H9 (cell line): ENCODE measurements around the gene EHD4. TPM values are rescaled to one million over a fixed set of nuclear protein-coding genes. Genes with fewer than 3 reads are reported as not detected.

Source experiments
- DNase-seq: peaks from one replicate; pipeline ENCODE4 v3.0.0-alpha.2; 2017
- H2AFZ ChIP-seq: one replicate; pipeline ENCODE4 v1.6.1; 2013; ENCODE audit warnings: mild to moderate bottlenecking, low read length, control low read depth, moderate library complexity
- H2AK5ac ChIP-seq: 2 replicates; pipeline ENCODE4 v1.6.1; 2013; ENCODE audit warnings: low read length, control low read depth, mixed read lengths; ENCODE audit not compliant: insufficient read length
- H2BK120ac ChIP-seq: one replicate; pipeline ENCODE4 v1.6.1; 2013; ENCODE audit warnings: low read depth, mild to moderate bottlenecking, low read length, control low read depth, inconsistent platforms; ENCODE audit not compliant: poor library complexity, severe bottlenecking
- H2BK12ac ChIP-seq: 2 replicates; pipeline ENCODE4 v1.6.1; 2013; ENCODE audit warnings: low read length, control low read depth, mixed read lengths, low read depth; ENCODE audit not compliant: insufficient read length
- H2BK15ac ChIP-seq: 2 replicates; pipeline ENCODE4 v1.6.1; 2013; ENCODE audit warnings: low read depth, low read length, control low read depth
- H2BK20ac ChIP-seq: one replicate; pipeline ENCODE4 v1.6.1; 2013; ENCODE audit warnings: low read depth, mild to moderate bottlenecking, low read length, control low read depth, inconsistent platforms; ENCODE audit not compliant: poor library complexity, severe bottlenecking
- H2BK5ac ChIP-seq: 2 replicates; pipeline ENCODE4 v1.6.1; 2013; ENCODE audit warnings: low read length, control low read depth, mixed read lengths; ENCODE audit not compliant: insufficient read length
- H3K14ac ChIP-seq: 2 replicates; pipeline ENCODE4 v1.6.1; 2013; ENCODE audit warnings: low read length, control low read depth; ENCODE audit not compliant: insufficient read depth
- H3K18ac ChIP-seq: 2 replicates; pipeline ENCODE4 v1.6.1; 2013; ENCODE audit warnings: low read depth, mild to moderate bottlenecking, mixed read lengths, low read length, control low read depth; ENCODE audit not compliant: insufficient read length
- H3K23ac ChIP-seq: 2 replicates; pipeline ENCODE4 v1.6.1; 2013; ENCODE audit warnings: low read length, control low read depth, mixed read lengths, low read depth; ENCODE audit not compliant: insufficient read length
- H3K23me2 ChIP-seq: 2 replicates; pipeline ENCODE4 v1.6.1; 2013; ENCODE audit warnings: low read depth, mild to moderate bottlenecking, mixed read lengths, low read length, control low read depth; ENCODE audit not compliant: insufficient read length, poor library complexity, severe bottlenecking
- H3K27ac ChIP-seq: 2 replicates; pipeline ENCODE4 v1.5.1; 2013; ENCODE audit warnings: low read length, control low read depth, mixed read lengths, low read depth; ENCODE audit not compliant: insufficient read length
- H3K27me3 ChIP-seq: 2 replicates; pipeline ENCODE4 v1.6.1; 2013; ENCODE audit warnings: low read length, control low read depth, inconsistent platforms; ENCODE audit not compliant: insufficient read depth
- H3K4ac ChIP-seq: 2 replicates; pipeline ENCODE4 v1.6.1; 2013; ENCODE audit warnings: low read depth, mild to moderate bottlenecking, control low read depth, inconsistent platforms, low read length, moderate library complexity
- H3K4me1 ChIP-seq: 2 replicates; pipeline ENCODE4 v1.6.1; 2013; ENCODE audit warnings: low read length, control low read depth, inconsistent platforms; ENCODE audit not compliant: insufficient read depth
- H3K4me2 ChIP-seq: 2 replicates; pipeline ENCODE4 v1.6.1; 2013; ENCODE audit warnings: low read length, control low read depth, mixed read lengths; ENCODE audit not compliant: insufficient read length, insufficient read depth
- H3K56ac ChIP-seq: 2 replicates; pipeline ENCODE4 v1.6.1; 2013; ENCODE audit warnings: low read depth, mild to moderate bottlenecking, mixed read lengths, low read length, control low read depth; ENCODE audit not compliant: insufficient read length
- H3K79me1 ChIP-seq: 2 replicates; pipeline ENCODE4 v1.6.1; 2013; ENCODE audit warnings: low read depth, mild to moderate bottlenecking, moderate library complexity, low read length, control low read depth, inconsistent platforms; ENCODE audit not compliant: insufficient read depth, poor library complexity, severe bottlenecking
- H3K79me2 ChIP-seq: 2 replicates; pipeline ENCODE4 v1.6.1; 2013; ENCODE audit warnings: low read length, control low read depth, inconsistent platforms; ENCODE audit not compliant: insufficient read depth
- H3K9ac ChIP-seq: 2 replicates; pipeline ENCODE4 v1.6.1; 2013; ENCODE audit warnings: low read length, control low read depth, mixed read lengths; ENCODE audit not compliant: insufficient read length; ENCODE audit errors: extremely low read depth
- H3K9me3 ChIP-seq: one replicate; pipeline ENCODE4 v1.6.1; 2013; ENCODE audit warnings: low read depth, low read length, inconsistent platforms; ENCODE audit not compliant: control insufficient read depth
- H3T11ph ChIP-seq: one replicate; pipeline ENCODE4 v1.6.1; 2013; ENCODE audit warnings: mild to moderate bottlenecking, low read length, control low read depth, inconsistent platforms
- H4K20me1 ChIP-seq: one replicate; pipeline ENCODE4 v1.6.1; 2013; ENCODE audit not compliant: control insufficient read depth, insufficient read length, insufficient read depth
- H4K5ac ChIP-seq: 2 replicates; pipeline ENCODE4 v1.6.1; 2013; ENCODE audit warnings: low read depth, mild to moderate bottlenecking, mixed read lengths, low read length, control low read depth; ENCODE audit not compliant: insufficient read length
- H4K8ac ChIP-seq: replicated peaks from 2 replicates; pipeline ENCODE4 v1.6.1; 2013; ENCODE audit warnings: low read length, control low read depth, mixed read lengths, low read depth; ENCODE audit not compliant: insufficient read length
- H4K91ac ChIP-seq: 2 replicates; pipeline ENCODE4 v1.6.1; 2013; ENCODE audit warnings: low read depth, mild to moderate bottlenecking, moderate library complexity, mixed read lengths, low read length, control low read depth; ENCODE audit not compliant: insufficient read length
- H3K27ac Mint-ChIP-seq, 3 experiments: 2 replicates in 2 of 3; 3 replicates in 1 of 3; pipeline ENCODE4 v1.8.0; 2020 to 2021; ENCODE audit warnings: mixed read lengths in 3 of 3, mild to moderate bottlenecking in 1 of 3, moderate library complexity in 1 of 3
- H3K27me3 Mint-ChIP-seq: 2 replicates; pipeline ENCODE4 v1.8.0; 2021; ENCODE audit warnings: low read depth, mild to moderate bottlenecking, moderate library complexity, mixed read lengths
- H3K36me3 Mint-ChIP-seq, 3 experiments: 2 replicates in 2 of 3; 3 replicates in 1 of 3; pipeline ENCODE4 v1.8.0; 2020 to 2021; ENCODE audit warnings: low read depth in 3 of 3, mixed read lengths in 3 of 3; ENCODE audit not compliant: insufficient read depth in 1 of 3
- H3K4me1 Mint-ChIP-seq, 2 experiments: 2 replicates each; pipeline ENCODE4 v1.8.0; 2020; ENCODE audit warnings: mixed read lengths in 2 of 2
- H3K4me3 Mint-ChIP-seq, 2 experiments: 2 replicates in 1 of 2; 3 replicates in 1 of 2; pipeline ENCODE4 v1.8.0; 2020 to 2021; ENCODE audit warnings: mild to moderate bottlenecking in 2 of 2, mixed read lengths in 2 of 2, moderate library complexity in 1 of 2
- H3K9me3 Mint-ChIP-seq, 2 experiments: 2 replicates in 1 of 2; 3 replicates in 1 of 2; pipeline ENCODE4 v1.8.0; 2020; ENCODE audit warnings: mild to moderate bottlenecking in 2 of 2, mixed read lengths in 2 of 2, moderate library complexity in 1 of 2
- WGBS: extraction: QIAGEN DNeasy Blood & Tissue Kit; methylation state at CpG from one replicate; pipeline ENCODE4 v1.1.7; 2013; ENCODE audit warnings: missing lambda C conversion rate, low lambda C conversion rate, mixed read lengths; ENCODE audit not compliant: insufficient read length; ENCODE audit errors: extremely low coverage; 5-methylcytosine and 5-hydroxymethylcytosine counted together
- total RNA-seq: library from RNA; stranded (reverse); gene quantifications from 2 replicates; pipeline ENCODE4 v1.2.1, GENCODE V29; 2021
- TF ChIP-seq, protein P1 (sequence below): fragments of 200-600 bp; sonication (generic); conservative IDR thresholded peaks from 3 replicates; pipeline ENCODE4 v1.8.0; 2021; ENCODE audit warnings: antibody characterized with exemption, mild to moderate bottlenecking

The EHD4 gene
- total RNA-seq, 1 experiment from 2014 or later: 22.9 TPM

DNA sequence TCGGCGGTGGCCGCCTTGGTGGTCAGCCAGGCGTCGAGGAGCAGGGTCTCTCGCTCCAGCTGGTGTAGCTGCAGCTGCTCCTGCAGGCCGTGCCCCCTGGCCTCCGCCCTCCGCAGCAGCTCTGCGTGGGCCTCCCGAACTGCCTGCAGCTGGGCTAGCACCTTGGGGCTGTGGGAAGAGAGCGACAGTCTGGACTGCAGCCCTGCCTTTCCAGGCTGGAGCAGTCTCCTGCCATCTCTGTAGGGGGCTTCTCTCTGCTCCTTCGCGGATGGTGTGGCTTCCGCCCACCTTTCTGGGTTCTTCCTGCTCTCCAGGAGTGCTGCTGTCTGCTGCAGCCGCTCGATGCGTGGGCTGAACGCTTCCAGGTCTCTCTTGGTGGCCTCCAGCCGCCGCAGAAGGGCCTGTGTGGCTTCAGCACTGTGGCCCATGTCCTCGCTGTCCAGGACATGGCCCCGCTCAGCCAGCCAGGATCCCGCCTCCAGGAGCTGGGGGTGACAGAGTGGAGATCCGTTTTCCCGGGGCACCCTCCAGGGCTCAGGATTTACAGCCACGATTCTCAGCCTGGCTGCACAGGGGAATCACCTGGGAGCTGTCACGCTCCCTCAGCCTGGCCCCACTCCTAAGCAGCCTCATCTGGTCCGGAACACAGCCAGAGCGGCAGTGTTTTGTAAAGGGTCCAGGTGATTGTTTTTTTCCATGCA is 116.9 kb downstream of the EHD4 start:
- H4K5ac ChIP-seq: no peak overlapping the region
- no peaks in the 10 kb centered on the region for H3K27me3 ChIP-seq
- H3K79me1 ChIP-seq: no peaks in the 10 kb centered on the region
- no peak overlapping the region for H2BK5ac ChIP-seq
- H3K23ac ChIP-seq: no peak overlapping the region
- H3K36me3 Mint-ChIP-seq: no peaks in the 10 kb centered on the region; a peak in 1 of 7 replicates
- H3K27ac Mint-ChIP-seq: peak overlapping the region in 1 of 3 experiments; percentile 83; a peak in 2 of 7 replicates
- H4K91ac ChIP-seq: no peak overlapping the region
- H3K79me2 ChIP-seq: no peaks in the 10 kb centered on the region
- no peak overlapping the region for H2BK15ac ChIP-seq
- no peak overlapping the region for H3K56ac ChIP-seq
- H3K14ac ChIP-seq: no peak overlapping the region; the same call in 1 of the 2 replicates
- no peaks in the 10 kb centered on the region for H3K9me3 ChIP-seq
- TF ChIP-seq, protein P1, sequence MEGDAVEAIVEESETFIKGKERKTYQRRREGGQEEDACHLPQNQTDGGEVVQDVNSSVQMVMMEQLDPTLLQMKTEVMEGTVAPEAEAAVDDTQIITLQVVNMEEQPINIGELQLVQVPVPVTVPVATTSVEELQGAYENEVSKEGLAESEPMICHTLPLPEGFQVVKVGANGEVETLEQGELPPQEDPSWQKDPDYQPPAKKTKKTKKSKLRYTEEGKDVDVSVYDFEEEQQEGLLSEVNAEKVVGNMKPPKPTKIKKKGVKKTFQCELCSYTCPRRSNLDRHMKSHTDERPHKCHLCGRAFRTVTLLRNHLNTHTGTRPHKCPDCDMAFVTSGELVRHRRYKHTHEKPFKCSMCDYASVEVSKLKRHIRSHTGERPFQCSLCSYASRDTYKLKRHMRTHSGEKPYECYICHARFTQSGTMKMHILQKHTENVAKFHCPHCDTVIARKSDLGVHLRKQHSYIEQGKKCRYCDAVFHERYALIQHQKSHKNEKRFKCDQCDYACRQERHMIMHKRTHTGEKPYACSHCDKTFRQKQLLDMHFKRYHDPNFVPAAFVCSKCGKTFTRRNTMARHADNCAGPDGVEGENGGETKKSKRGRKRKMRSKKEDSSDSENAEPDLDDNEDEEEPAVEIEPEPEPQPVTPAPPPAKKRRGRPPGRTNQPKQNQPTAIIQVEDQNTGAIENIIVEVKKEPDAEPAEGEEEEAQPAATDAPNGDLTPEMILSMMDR: no peak
- H4K20me1 ChIP-seq: no peaks in the 10 kb centered on the region
- no peaks in the 10 kb centered on the region for H3K23me2 ChIP-seq
- no peak overlapping the region for H3K4ac ChIP-seq
- no peak overlapping the region for H3T11ph ChIP-seq
- peaks cover 3% of the 10 kb centered on the region; the same call in 1 of the 2 replicates for H3K27me3 Mint-ChIP-seq
- no peak for DNase-seq
- no peak overlapping the region for H2AK5ac ChIP-seq
- no peaks in the 10 kb centered on the region for H3K9me3 Mint-ChIP-seq
- no peak overlapping the region for H2BK12ac ChIP-seq
- H3K9ac ChIP-seq: no peak overlapping the region
- H3K18ac ChIP-seq: no peak overlapping the region
- no peak overlapping the region for H3K27ac ChIP-seq
- no peak overlapping the region for H2BK20ac ChIP-seq
- no CpG with 5 or more reads among the region's 30 CpGs for WGBS
- peaks cover 8 to 16% of the 10 kb centered on the region in 2 experiments for H3K4me1 Mint-ChIP-seq
- H3K4me1 ChIP-seq: no peaks in the 10 kb centered on the region
- H3K4me2 ChIP-seq: no peak overlapping the region
- no peak overlapping the region for H4K8ac ChIP-seq
- no peak overlapping the region for H2AFZ ChIP-seq
- no peak overlapping the region for H3K4me3 Mint-ChIP-seq
- H2BK120ac ChIP-seq: no peak overlapping the region
